H1 (cell line): Measurements from ENCODE around the gene CEBPA. TPM values are rescaled to one million over a fixed set of nuclear protein-coding genes. Genes with fewer than 3 reads are reported as not detected.

ENCODE experiments used
- CEBPB ChIP-seq: IDR thresholded peaks from 2 replicates; pipeline ENCODE4 v1.6.1; 2012; ENCODE audit warnings: low read depth, low read length
- CREB1 ChIP-seq: IDR thresholded peaks from 2 replicates; pipeline ENCODE4 v1.6.1; 2012; ENCODE audit warnings: inconsistent platforms
- GTF2F1 ChIP-seq: IDR thresholded peaks from 2 replicates; pipeline ENCODE4 v1.6.1; 2012; ENCODE audit warnings: low read depth, low read length, improper control_type of control experiment, borderline replicate concordance
- JUN ChIP-seq: IDR thresholded peaks from 2 replicates; pipeline ENCODE4 v1.6.1; 2011; ENCODE audit warnings: low read depth, mild to moderate bottlenecking, improper control_type of control experiment, low read length
- KDM4A ChIP-seq: IDR thresholded peaks from one replicate; pipeline ENCODE4 v1.7.1; 2012; ENCODE audit warnings: low read depth, mild to moderate bottlenecking, moderate library complexity, low read length, inconsistent platforms; ENCODE audit not compliant: severe bottlenecking
- NRF1 ChIP-seq: IDR thresholded peaks from 2 replicates; pipeline ENCODE4 v1.6.1; 2011; ENCODE audit warnings: mild to moderate bottlenecking, low read depth, low read length, improper control_type of control experiment
- POLR2AphosphoS5 ChIP-seq: IDR thresholded peaks from 2 replicates; pipeline ENCODE4 v1.6.1; 2011; ENCODE audit warnings: low read depth, low read length
- SIRT6 ChIP-seq: IDR thresholded peaks from one replicate; pipeline ENCODE4 v1.7.1; 2012; ENCODE audit warnings: low read length, inconsistent platforms
- ZNF274 ChIP-seq: IDR thresholded peaks from 2 replicates; pipeline ENCODE4 v1.7.0; 2012; ENCODE audit warnings: low read length, borderline replicate concordance; ENCODE audit errors: extremely low read depth
- polyA plus RNA-seq, 7 experiments: library from polyadenylated mRNA; depleted of rRNA in 3 of 7; stranded (reverse) in 5 of 7; unstranded in 2 of 7; fragments of >200 nt in 5 of 7; fragments of 200-250 nt in 2 of 7; gene quantifications; 1 replicate in 5 of 7; 2 replicates in 1 of 7; 4 replicates in 1 of 7; pipeline versions ENCODE4 v1.2.1 to v1.2.3, GENCODE V29; 2011 to 2013; ENCODE audit warnings: missing spikeins in 2 of 7, mixed read lengths in 2 of 7
- total RNA-seq: library from RNA; stranded (reverse); fragmentation: NEBNext Ultra II Directional; extraction: Animal tissue kit (Norgen Biotek cat#: 25700); gene quantifications from 2 replicates; pipeline ENCODE4 v1.2.1, GENCODE V29; 2021

CEBPA gene
- total and polyA plus RNA-seq, 2 of the 8 experiments (the other 6 are each of a cell fraction or from before 2014, with no cell fraction given), result 2.0 to 2.7 TPM

DNA sequence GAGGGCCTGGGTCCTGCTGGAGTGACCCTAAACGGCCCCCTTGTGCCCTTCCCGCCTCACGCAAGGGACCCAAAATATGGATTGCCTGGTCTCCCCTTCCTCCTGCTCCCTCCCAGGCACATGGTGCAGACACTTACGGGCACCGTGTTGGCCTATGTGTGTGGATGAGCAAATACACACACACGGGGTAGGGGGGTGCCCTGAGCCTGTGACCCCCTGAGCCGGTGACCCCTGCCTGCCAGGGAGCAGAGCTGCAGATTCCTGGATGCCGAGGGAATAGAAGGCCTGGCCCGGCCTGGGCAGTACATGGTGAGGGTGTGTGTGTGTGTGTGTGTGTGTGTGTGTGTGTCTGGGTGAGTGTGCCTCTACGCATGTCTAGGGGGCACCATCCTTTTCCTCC, 33.3 kb downstream of the CEBPA start (continued):
- TF ChIP-seq GTF2F1 (no peak), KDM4A (no peak), CREB1 (no peak), SIRT6 (no peak), ZNF274 (no peak), JUN (no peak), CEBPB (no peak), NRF1 (no peak), POLR2AphosphoS5 (no peak)
